ENCODE measurements around the gene CARMIL1. TPM values are rescaled to one million over a fixed set of nuclear protein-coding genes. Genes with fewer than 3 reads are reported as not detected.

CARMIL1 gene
- 10 to 100 TPM; 13.6 to 33.2 (median 22.2) TPM for total RNA-seq

- peak; percentile 85 to 91 for DNase-seq (ENCODE audit: low spot score in 2 of 2)
- H3K27ac ChIP-seq = peak within 1 kb of the TSS; percentile 83
- H3K4me1 ChIP-seq = peaks cover 36% of the 10 kb centered on the region
- H3K4me3 ChIP-seq = peak within 1 kb of the TSS; percentile 78
- TF ChIP-seq POLR2AphosphoS5 (IDR thresholded peaks at IDR 0.05) (peak in 1 of 3 donors; percentile 56), POLR2A (IDR thresholded peaks at IDR 0.05) (no peak), CTCF (IDR thresholded peaks at IDR 0.05) (peak; percentile 22 to 71)
- H3K9me3 ChIP-seq = no peaks in the 10 kb centered on the region
- H3K27me3 ChIP-seq = no peaks in the 10 kb centered on the region
- WGBS = 0% methylated on average over 46 of the region's 81 CpGs
- H3K36me3 ChIP-seq = no peaks in the 10 kb centered on the region
These were observed at the start of gene CARMIL1 for GRCh38 chr6:25278914-25279747. CARMIL1 (plus strand) TSS chr6:25279374; CDS start chr6:25279796, 422 bp downstream.

- DNase-seq (ENCODE audit: low spot score in 2 of 2) = no peak
- Histone ChIP-seq H3K27ac (peak overlapping the region; percentile 40), H3K4me3 (no peak overlapping the region), H3K9me3 (no peaks in the 10 kb centered on the region), H3K4me1 (peaks cover 16% of the 10 kb centered on the region), H3K27me3 (no peaks in the 10 kb centered on the region), H3K36me3 (no peaks in the 10 kb centered on the region)
- WGBS = 47% methylated on average over 1 of the region's 1 CpG
- TF ChIP-seq EP300 (IDR thresholded peaks at IDR 0.05) (no peak), POLR2A (IDR thresholded peaks at IDR 0.05) (no peak), POLR2AphosphoS5 (IDR thresholded peaks at IDR 0.05) (no peak), CTCF (IDR thresholded peaks at IDR 0.05) (no peak)
These were observed 49.4 kb upstream of the CARMIL1 start for GRCh38 chr6:25229671-25230321.

DNA sequence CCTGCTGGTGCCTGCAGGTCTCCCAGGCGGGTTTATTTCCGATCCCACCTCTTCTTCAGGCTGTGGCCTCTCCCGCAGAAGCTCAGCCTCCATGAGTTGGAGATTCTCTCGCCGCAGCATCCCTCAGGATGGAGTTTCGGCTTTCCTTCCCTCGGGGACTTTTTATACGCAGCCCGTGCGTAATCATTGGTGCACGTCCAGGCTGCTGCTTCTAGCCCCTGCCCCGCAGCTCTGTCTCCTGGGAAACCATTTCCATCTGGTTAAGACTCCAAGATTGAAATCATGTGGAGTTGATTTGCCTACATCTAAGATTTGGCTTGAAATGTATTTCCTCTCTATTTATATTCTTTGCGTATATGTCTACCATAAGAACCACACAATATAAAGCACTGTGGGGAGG is 46.7 kb upstream of the CARMIL1 start:
- H3K9me3 ChIP-seq = no peaks in the 10 kb centered on the region
- peaks cover 16% of the 10 kb centered on the region for H3K4me1 ChIP-seq
- peak; percentile 70 to 80 for DNase-seq (ENCODE audit: low spot score in 2 of 2)
- 47% methylated on average over 13 of the region's 13 CpGs for WGBS
- H3K27me3 ChIP-seq = no peaks in the 10 kb centered on the region
- no peaks in the 10 kb centered on the region for H3K36me3 ChIP-seq
- H3K4me3 ChIP-seq = peak overlapping the region; percentile 10
- no peak overlapping the region for H3K27ac ChIP-seq
- no peak for TF ChIP-seq CTCF (IDR thresholded peaks at IDR 0.05)
- no peak for TF ChIP-seq POLR2AphosphoS5 (IDR thresholded peaks at IDR 0.05)
- TF ChIP-seq POLR2A (IDR thresholded peaks at IDR 0.05) = no peak
- TF ChIP-seq EP300 (IDR thresholded peaks at IDR 0.05) = no peak

- Histone ChIP-seq H3K36me3 (no peaks in the 10 kb centered on the region), H3K27ac (no peak overlapping the region), H3K9me3 (no peaks in the 10 kb centered on the region), H3K4me3 (no peak overlapping the region), H3K4me1 (peaks cover 16% of the 10 kb centered on the region), H3K27me3 (no peaks in the 10 kb centered on the region)
- TF ChIP-seq EP300 (IDR thresholded peaks at IDR 0.05) (no peak), POLR2AphosphoS5 (IDR thresholded peaks at IDR 0.05) (no peak), CTCF (IDR thresholded peaks at IDR 0.05) (no peak), POLR2A (IDR thresholded peaks at IDR 0.05) (no peak)
- 64% methylated on average over 1 of the region's 1 CpG for whole genome bisulfite sequencing
- DNase-seq (ENCODE audit: low spot score in 2 of 2) = no peak
These were observed 45.9 kb upstream of the CARMIL1 start for GRCh38 chr6:25233226-25233625.

DNA sequence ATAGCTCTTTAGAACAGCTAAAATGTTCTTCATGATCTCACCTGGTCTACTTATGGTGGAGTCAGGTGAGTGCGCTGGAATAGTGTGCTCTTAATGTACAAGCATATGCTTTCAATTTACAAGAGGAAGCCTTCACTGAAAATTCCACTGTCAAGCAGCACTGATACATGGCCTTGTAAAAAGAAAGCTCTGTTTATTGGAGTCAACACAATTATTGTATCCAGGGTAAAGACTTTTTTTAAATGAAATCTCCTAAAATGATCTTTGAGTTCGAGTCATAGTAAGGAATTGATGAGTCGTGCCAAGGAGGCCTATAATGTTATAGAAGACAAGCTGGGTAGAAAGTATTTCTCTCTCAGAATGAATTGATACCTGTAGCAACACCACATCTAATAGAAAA is 41.6 kb upstream of the CARMIL1 start:
- WGBS = 73% methylated on average over 3 of the region's 3 CpGs
- DNase-seq (ENCODE audit: low spot score in 2 of 2) = no peak
- H3K36me3 ChIP-seq = no peaks in the 10 kb centered on the region
- H3K9me3 ChIP-seq = no peaks in the 10 kb centered on the region
- H3K27ac ChIP-seq = no peak overlapping the region
- H3K27me3 ChIP-seq = no peaks in the 10 kb centered on the region
- H3K4me3 ChIP-seq = no peak overlapping the region
- H3K4me1 ChIP-seq = peaks cover 10% of the 10 kb centered on the region
- TF ChIP-seq EP300 (IDR thresholded peaks at IDR 0.05) = no peak
- no peak for TF ChIP-seq POLR2AphosphoS5 (IDR thresholded peaks at IDR 0.05)
- no peak for TF ChIP-seq CTCF (IDR thresholded peaks at IDR 0.05)
- no peak for TF ChIP-seq POLR2A (IDR thresholded peaks at IDR 0.05)

All from suprapubic skin (tissue), 4 donors.